Colonic mucosa (tissue), 4 donors: Measurements from ENCODE around the gene FHAD1. TPM values are rescaled to one million over a fixed set of nuclear protein-coding genes. Genes with fewer than 3 reads are reported as not detected.

ENCODE experiments used
- DNase-seq: peaks from one replicate; pipeline ENCODE4 v3.0.0-alpha.2; 2020
- H3K27ac ChIP-seq: fragments of 200-600 bp; one replicate; pipeline ENCODE4 v1.8.0; 2021
- H3K27me3 ChIP-seq: fragments of 200-600 bp; one replicate; pipeline ENCODE4 v1.8.0; 2021
- H3K36me3 ChIP-seq: fragments of 200-600 bp; one replicate; pipeline ENCODE4 v1.8.0; 2021
- H3K4me1 ChIP-seq: fragments of 200-600 bp; one replicate; pipeline ENCODE4 v1.8.0; 2021; ENCODE audit warnings: mild to moderate bottlenecking
- H3K4me3 ChIP-seq: fragments of 200-600 bp; one replicate; pipeline ENCODE4 v1.8.0; 2021
- H3K9ac ChIP-seq, 2 donors: one replicate each; pipeline ENCODE4 v1.7.0; 2013; ENCODE audit warnings: control low read depth in 2 of 2, low read depth in 2 of 2, low read length in 2 of 2
- H3K9me3 ChIP-seq: fragments of 200-600 bp; one replicate; pipeline ENCODE4 v1.8.0; 2021
- CTCF ChIP-seq: fragments of 200-600 bp; IDR thresholded peaks from one replicate; pipeline ENCODE4 v1.8.0; 2022; ENCODE audit warnings: antibody characterized with exemption, mild to moderate bottlenecking
- intact Hi-C: fragments of 100-400 bp; cut with DNase I; formaldehyde crosslinking; loops from one replicate; pipeline ENCODE4 v1.14.1; 2022
- total RNA-seq, 2 donors: library from RNA; stranded (reverse); fragmentation: NEBNext Ultra II Directional in 1 of 2; extraction: Animal tissue kit (Norgen Biotek cat#: 25700) in 1 of 2; gene quantifications; one replicate each; pipeline ENCODE4 v1.2.1, GENCODE V29; 2021
- donor health status: healthy.
- donor health status: DM: no; HTN: no; CAD: no.
- donor health status: DM: no; HTN: no; CAD: no.

FHAD1 gene
- total RNA-seq, 2 donors from 2014 or later, result 1.5 to 1.8 TPM

DNA sequence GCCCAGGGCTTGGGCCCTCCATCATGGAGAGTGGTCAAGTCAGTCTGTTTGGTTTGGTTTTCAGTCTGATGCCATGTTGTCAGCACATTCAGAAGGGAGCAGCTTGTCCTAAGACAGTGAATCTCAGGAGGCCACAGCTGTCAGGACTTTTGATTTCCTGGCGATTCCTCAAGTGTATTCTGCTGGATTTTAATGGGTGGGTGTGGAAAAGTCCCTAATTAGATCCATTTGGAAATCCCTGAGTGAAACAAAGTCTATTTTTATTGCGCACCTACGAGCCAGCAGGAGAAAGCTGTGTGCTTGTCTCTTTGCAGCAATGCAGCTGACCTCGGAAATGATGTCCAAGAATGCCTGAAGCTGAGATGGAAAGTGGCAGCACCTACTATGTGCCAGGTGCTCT lies 21.6 kb upstream of the FHAD1 start:
- no peak overlapping the region for H3K9ac ChIP-seq
- no peak for TF ChIP-seq CTCF
- intact Hi-C loops, result no loop called here
- H3K9me3 ChIP-seq, result no peaks in the 10 kb centered on the region
- no peaks in the 10 kb centered on the region for H3K27me3 ChIP-seq
- H3K27ac ChIP-seq, result no peak overlapping the region
- H3K4me1 ChIP-seq, result no peaks in the 10 kb centered on the region
- H3K4me3 ChIP-seq, result no peak overlapping the region
- no peaks in the 10 kb centered on the region for H3K36me3 ChIP-seq
- no peak for DNase-seq

- no peaks in the 10 kb centered on the region for H3K9me3 ChIP-seq
- H3K27me3 ChIP-seq, result no peaks in the 10 kb centered on the region
- no peak overlapping the region for H3K27ac ChIP-seq
- H3K9ac ChIP-seq, result peak overlapping the region in 1 of 2 donors; percentile 29
- TF ChIP-seq CTCF, result no peak
- no peaks in the 10 kb centered on the region for H3K4me1 ChIP-seq
- intact Hi-C loops, result no loop called here
- no peak for DNase-seq
- no peaks in the 10 kb centered on the region for H3K36me3 ChIP-seq
- no peak overlapping the region for H3K4me3 ChIP-seq
Measured at GRCh38 chr1:15226388-15227255, 20.4 kb upstream of the FHAD1 start.

DNA sequence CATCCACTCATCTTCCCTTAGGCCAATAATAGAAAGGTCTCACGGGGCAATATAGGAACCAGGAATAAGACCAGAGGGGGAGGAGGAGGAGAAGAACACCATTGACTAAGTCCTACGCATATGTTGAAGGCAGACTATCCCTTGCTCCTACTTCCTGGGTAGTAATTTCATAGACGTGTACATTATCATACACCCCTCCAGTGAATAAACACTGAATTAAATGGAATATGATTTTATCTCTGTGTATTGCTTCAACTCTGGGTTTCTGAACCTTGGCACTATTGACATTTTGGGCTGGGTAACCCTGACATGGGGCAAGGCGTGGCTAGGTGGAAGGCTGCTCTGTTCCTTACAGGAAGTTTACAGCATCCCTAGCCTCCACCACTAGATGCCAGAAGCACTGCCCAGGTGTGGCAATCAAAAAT lies 17.3 kb upstream of the FHAD1 start:
- no peak overlapping the region for H3K4me3 ChIP-seq
- intact Hi-C loops, result no loop called here
- DNase-seq, result peak; percentile 79
- no peaks in the 10 kb centered on the region for H3K4me1 ChIP-seq
- H3K9me3 ChIP-seq, result no peaks in the 10 kb centered on the region
- peak overlapping the region in 1 of 2 donors; percentile 15 for H3K9ac ChIP-seq
- no peaks in the 10 kb centered on the region for H3K36me3 ChIP-seq
- H3K27me3 ChIP-seq, result no peaks in the 10 kb centered on the region
- H3K27ac ChIP-seq, result peak overlapping the region; percentile 51
- no peak for TF ChIP-seq CTCF

DNA sequence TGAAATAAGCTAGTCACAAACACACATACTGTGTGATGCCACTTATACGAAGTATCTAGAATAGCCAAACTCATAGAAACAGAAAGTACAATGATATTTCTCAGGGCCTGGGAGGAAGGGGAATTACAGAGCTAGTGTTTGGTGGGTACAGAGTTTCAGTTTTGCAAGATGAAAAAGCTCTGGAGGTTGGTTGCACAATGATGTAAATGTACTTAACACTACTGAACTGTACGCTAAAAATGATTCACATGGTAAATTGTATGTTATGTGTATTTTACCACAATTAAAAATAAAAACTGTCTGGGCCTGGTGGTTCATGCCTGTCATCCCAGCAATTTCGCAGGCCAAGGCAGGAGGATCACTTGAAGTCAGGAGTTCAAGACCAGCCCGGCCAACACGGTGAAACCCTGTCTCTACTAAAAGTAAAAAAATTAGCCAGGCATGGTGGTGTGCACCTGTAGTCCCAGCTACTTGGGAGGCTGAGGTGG lies 15.3 kb upstream of the FHAD1 start:
- no peak overlapping the region for H3K27ac ChIP-seq
- H3K4me3 ChIP-seq, result no peak overlapping the region
- no peak for DNase-seq
- intact Hi-C loops, result no loop called here
- no peaks in the 10 kb centered on the region for H3K27me3 ChIP-seq
- no peaks in the 10 kb centered on the region for H3K9me3 ChIP-seq
- no peaks in the 10 kb centered on the region for H3K36me3 ChIP-seq
- H3K9ac ChIP-seq, result no peak overlapping the region
- no peak for TF ChIP-seq CTCF
- no peaks in the 10 kb centered on the region for H3K4me1 ChIP-seq

GRCh38 chr1:15233689-15234088 lies 13.3 kb upstream of the FHAD1 start:
- Histone ChIP-seq H3K9ac (no peak overlapping the region), H3K27me3 (no peaks in the 10 kb centered on the region), H3K4me3 (no peak overlapping the region), H3K36me3 (no peaks in the 10 kb centered on the region), H3K4me1 (no peaks in the 10 kb centered on the region), H3K9me3 (no peaks in the 10 kb centered on the region), H3K27ac (no peak overlapping the region)
- no peak for DNase-seq
- no peak for TF ChIP-seq CTCF
- intact Hi-C loops, result no loop called here
